T-helper 1 cell treated with Interleukin-12 subunit alpha and Interleukin-12 subunit beta and Interleukin-4 antibody, amounts not matched to agents 30 μg/mL and 1 μg/mL, for 36 hours (primary cell): Measurements from ENCODE around the gene SERPING1.

Experiments used
- H3K27ac Mint-ChIP-seq: one replicate; pipeline ENCODE4 v1.8.0; 2021; ENCODE audit warnings: mild to moderate bottlenecking, mixed read lengths
- H3K27me3 Mint-ChIP-seq: one replicate; pipeline ENCODE4 v1.8.0; 2021; ENCODE audit warnings: low read depth, mixed read lengths
- H3K36me3 Mint-ChIP-seq: one replicate; pipeline ENCODE4 v1.8.0; 2021; ENCODE audit warnings: low read depth, mixed read lengths
- H3K4me1 Mint-ChIP-seq: one replicate; pipeline ENCODE4 v1.8.0; 2021; ENCODE audit warnings: low read depth, mixed read lengths
- H3K4me3 Mint-ChIP-seq: one replicate; pipeline ENCODE4 v1.8.0; 2021; ENCODE audit warnings: mild to moderate bottlenecking, moderate library complexity, mixed read lengths
- H3K9me3 Mint-ChIP-seq: one replicate; pipeline ENCODE4 v1.8.0; 2021; ENCODE audit warnings: mixed read lengths

The SERPING1 gene

GRCh38 chr11:57638811-57639320 is 41.4 kb downstream of the SERPING1 start:
- Mint-ChIP-seq H3K27me3 (peaks cover 25% of the 10 kb centered on the region), H3K36me3 (no peaks in the 10 kb centered on the region), H3K4me3 (peak overlapping the region; percentile 96), H3K27ac (peak overlapping the region; percentile 57), H3K4me1 (peaks cover 10% of the 10 kb centered on the region), H3K9me3 (no peaks in the 10 kb centered on the region)

DNA sequence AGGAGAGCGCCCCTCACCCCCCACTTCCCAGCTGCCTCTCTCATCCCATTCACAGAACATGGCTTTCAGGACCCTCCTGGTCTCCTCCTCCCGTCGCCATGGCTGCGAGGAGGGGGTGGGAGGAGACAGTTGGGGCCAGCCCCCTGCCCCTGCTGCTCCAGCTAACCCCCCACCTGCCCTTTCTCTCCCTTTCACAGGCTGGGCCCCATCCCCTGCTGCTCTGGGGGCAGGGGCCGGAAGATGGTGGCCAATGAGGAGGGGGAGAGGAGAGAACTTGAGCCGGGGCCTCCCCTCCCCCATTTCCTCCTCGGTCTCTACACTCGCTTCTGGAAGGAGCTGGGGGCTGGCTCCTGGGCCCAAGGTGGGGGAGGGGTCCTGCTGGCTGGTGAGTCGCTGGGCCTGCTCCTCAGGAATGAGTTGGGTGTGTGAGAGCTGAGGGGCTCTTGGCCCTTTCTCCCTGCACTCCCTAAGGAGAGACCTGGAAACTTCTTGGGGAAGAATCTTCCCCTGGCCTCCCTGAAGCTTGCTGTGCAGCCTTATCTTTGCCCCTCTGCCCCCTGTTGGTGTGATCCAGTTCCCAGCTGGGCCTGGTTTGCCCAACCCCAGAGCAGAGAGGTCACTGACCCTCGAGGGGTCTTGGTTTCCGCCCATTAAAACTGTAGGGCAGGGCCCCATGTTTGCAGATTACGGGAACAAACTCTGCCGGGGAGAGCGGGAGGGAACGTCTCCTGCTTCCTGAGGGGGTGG is 42.0 kb downstream of the SERPING1 start:
- H3K36me3 Mint-ChIP-seq: no peaks in the 10 kb centered on the region
- peaks cover 10% of the 10 kb centered on the region for H3K4me1 Mint-ChIP-seq
- H3K27me3 Mint-ChIP-seq: peaks cover 19% of the 10 kb centered on the region
- H3K4me3 Mint-ChIP-seq: peak overlapping the region; percentile 96
- H3K27ac Mint-ChIP-seq: no peak overlapping the region
- no peaks in the 10 kb centered on the region for H3K9me3 Mint-ChIP-seq

DNA sequence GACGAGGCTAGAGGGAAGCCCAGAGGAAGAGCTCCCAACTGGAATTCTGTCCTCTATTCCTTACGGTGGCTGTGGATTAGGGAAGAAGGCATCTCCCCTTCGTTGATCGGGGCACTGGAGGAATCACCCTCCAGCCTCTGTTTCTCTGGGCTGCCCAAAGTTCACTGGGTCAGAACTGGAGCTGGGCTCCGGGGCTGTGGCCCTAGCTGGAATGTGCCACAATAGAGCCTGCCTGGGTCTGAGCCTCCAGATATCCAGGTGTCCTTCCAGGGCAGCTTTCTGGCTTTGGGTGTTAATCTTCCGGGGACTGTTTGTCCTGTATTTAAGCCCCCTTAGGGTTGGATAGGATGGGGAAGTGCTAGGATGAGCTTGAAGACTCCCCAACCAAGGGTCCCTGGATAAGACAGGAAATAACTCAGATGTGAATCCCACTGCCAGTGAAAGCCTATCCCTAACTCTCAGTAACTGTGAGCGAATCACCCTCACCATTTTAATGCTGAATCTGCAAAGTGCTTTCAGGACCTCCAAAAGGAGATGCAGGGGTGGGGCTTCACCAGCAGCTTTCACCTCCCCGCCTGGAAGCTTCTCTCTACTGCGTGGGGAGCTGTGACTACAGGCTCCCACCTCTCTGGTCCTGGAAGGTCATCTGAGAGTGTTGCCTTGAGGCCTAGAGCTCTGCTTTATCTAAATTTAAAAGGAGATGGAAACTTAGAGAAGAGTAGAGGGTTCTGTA is 42.7 kb downstream of the SERPING1 start:
- Mint-ChIP-seq H3K4me1 (peaks cover 13% of the 10 kb centered on the region), H3K9me3 (no peaks in the 10 kb centered on the region), H3K36me3 (no peaks in the 10 kb centered on the region), H3K27me3 (peaks cover 14% of the 10 kb centered on the region), H3K27ac (no peak overlapping the region), H3K4me3 (peak overlapping the region; percentile 96)

GRCh38 chr11:57641011-57641807 is 43.7 kb downstream of the SERPING1 start:
- H3K36me3 Mint-ChIP-seq: no peaks in the 10 kb centered on the region
- H3K4me1 Mint-ChIP-seq: peaks cover 17% of the 10 kb centered on the region
- H3K27ac Mint-ChIP-seq: no peak overlapping the region
- H3K4me3 Mint-ChIP-seq: no peak overlapping the region
- no peaks in the 10 kb centered on the region for H3K9me3 Mint-ChIP-seq
- H3K27me3 Mint-ChIP-seq: peaks cover 23% of the 10 kb centered on the region

DNA sequence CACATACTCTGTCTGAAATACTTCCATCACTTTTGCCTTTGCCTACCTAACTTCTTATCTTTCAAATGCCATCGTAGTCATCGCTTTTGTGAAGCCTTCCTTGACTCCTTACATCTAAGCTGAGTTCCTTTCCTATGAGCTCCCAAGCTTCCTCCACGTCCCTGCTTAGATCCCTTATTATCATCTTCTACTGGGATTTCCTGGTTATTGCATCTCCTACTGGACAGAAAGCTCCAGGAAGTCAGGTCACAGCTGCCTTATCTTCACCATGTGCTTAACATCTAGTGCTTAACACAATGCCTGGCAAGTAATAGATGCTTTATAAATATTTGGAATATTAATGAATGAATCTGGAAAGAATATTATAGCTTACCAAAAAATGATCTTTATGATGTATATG is 46.3 kb downstream of the SERPING1 start:
- Mint-ChIP-seq H3K9me3 (no peaks in the 10 kb centered on the region), H3K36me3 (peaks cover 5% of the 10 kb centered on the region), H3K4me3 (no peak overlapping the region), H3K27me3 (peaks cover 42% of the 10 kb centered on the region), H3K4me1 (peaks cover 30% of the 10 kb centered on the region), H3K27ac (no peak overlapping the region)

- Mint-ChIP-seq H3K36me3 (peaks cover 5% of the 10 kb centered on the region), H3K4me3 (no peak overlapping the region), H3K27me3 (peaks cover 51% of the 10 kb centered on the region), H3K27ac (no peak overlapping the region), H3K4me1 (peaks cover 37% of the 10 kb centered on the region), H3K9me3 (no peaks in the 10 kb centered on the region)
Measured at GRCh38 chr11:57644748-57645688, 47.5 kb downstream of the SERPING1 start.

DNA sequence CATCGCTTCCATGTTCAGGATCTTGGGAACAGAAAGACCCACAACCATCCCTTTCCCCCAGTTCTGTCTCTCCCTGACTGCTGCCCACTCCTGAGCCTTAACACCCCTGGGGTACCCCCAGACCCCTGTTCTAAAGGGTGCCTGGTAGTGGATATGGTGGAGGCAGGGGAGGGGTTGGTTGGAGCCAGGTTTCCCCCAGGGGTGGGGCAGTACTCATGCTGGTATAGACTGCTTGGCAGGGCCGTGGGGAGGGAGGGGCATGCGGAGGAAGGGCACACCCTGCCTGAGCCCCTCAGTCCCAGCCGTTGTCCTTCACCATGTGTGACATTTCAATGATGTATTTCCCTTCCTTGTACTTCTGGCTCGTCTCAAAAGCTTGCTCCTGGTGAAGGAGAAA is 48.2 kb downstream of the SERPING1 start:
- no peak overlapping the region for H3K4me3 Mint-ChIP-seq
- H3K9me3 Mint-ChIP-seq: no peaks in the 10 kb centered on the region
- H3K4me1 Mint-ChIP-seq: peaks cover 41% of the 10 kb centered on the region
- H3K27me3 Mint-ChIP-seq: peaks cover 51% of the 10 kb centered on the region
- H3K36me3 Mint-ChIP-seq: peaks cover 5% of the 10 kb centered on the region
- no peak overlapping the region for H3K27ac Mint-ChIP-seq

DNA sequence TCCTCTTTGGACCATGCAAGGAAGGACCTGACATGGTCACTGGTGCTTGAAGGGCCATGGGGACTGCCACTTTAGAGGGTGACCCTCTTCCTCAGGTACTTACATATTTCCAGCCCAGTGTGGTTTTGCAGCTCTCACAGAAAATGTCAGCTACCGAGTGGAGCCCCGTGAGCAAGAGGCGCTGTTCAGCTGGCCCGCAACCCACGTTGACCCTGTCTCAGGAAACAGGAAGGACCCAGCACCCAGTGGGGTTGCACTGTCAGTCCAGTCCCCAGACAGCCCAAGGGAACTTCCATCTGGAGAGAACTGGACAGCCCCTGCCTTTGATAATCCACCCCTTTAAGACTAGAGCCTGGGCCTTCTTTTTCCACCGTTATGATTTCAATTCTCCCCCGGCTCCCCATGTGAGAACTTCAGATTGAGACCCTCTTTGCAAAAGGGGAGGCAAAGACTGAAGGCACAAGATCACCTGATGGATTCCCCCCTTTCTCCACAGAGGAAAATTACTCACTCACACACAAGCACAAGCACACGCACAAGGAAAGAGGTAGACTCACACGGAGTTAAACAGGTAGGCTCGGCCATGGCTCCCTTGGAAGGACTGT is 48.8 kb downstream of the SERPING1 start:
- H3K9me3 Mint-ChIP-seq: no peaks in the 10 kb centered on the region
- no peak overlapping the region for H3K4me3 Mint-ChIP-seq
- peaks cover 5% of the 10 kb centered on the region for H3K36me3 Mint-ChIP-seq
- peaks cover 41% of the 10 kb centered on the region for H3K4me1 Mint-ChIP-seq
- peaks cover 51% of the 10 kb centered on the region for H3K27me3 Mint-ChIP-seq
- no peak overlapping the region for H3K27ac Mint-ChIP-seq

DNA sequence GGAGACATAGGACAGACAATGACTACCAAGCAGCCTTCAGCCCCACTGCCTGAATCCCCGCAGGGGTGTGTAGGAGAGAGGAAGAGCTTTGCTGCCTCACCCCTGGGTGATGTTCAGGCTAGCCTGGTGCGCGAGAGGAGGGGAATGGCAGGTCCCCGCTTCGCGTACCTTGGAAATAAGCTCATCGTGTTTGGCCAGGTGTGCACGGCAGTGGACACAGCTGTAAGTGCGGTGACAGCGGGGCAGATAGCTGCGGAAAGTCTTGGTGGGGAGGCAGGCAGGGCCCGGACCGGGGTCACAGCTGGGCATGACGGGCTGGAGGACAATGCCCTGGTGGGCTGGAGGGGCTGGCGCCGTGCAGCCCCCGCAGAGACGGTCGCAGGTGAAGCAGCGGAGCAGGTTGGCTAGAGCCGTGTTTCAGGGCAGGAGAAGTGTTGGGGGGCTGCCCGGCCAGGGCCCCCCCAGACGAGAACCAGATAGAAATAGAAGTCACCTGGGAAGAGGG is 49.4 kb downstream of the SERPING1 start:
- no peaks in the 10 kb centered on the region for H3K9me3 Mint-ChIP-seq
- peaks cover 5% of the 10 kb centered on the region for H3K36me3 Mint-ChIP-seq
- H3K27ac Mint-ChIP-seq: no peak overlapping the region
- peaks cover 51% of the 10 kb centered on the region for H3K27me3 Mint-ChIP-seq
- H3K4me1 Mint-ChIP-seq: peaks cover 41% of the 10 kb centered on the region
- no peak overlapping the region for H3K4me3 Mint-ChIP-seq

DNA sequence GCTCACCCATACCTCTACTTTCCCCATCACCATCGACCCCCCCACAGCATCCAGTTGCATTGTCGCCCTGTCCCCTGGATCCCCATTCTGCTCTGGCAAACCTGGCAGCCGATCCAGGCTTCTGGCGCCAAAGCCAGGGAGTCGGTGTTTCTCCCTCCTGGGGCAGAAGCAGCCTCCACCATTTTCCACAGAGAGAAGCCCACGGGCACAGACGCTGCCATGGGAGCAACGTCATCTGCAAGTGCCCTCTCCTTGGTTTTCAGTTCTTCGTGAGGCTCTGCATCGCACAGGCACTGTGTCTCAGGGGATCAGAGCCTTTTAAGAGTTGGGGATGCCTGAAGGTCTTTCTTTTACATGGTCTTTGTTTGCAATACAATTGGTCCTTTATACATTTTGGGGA is 49.9 kb downstream of the SERPING1 start:
- H3K27ac Mint-ChIP-seq: no peak overlapping the region
- no peaks in the 10 kb centered on the region for H3K9me3 Mint-ChIP-seq
- peaks cover 5% of the 10 kb centered on the region for H3K36me3 Mint-ChIP-seq
- H3K4me3 Mint-ChIP-seq: no peak overlapping the region
- peaks cover 41% of the 10 kb centered on the region for H3K4me1 Mint-ChIP-seq
- H3K27me3 Mint-ChIP-seq: peaks cover 51% of the 10 kb centered on the region

GRCh38 chr11:57647960-57648800 is 50.7 kb downstream of the SERPING1 start:
- Mint-ChIP-seq H3K27ac (no peak overlapping the region), H3K36me3 (peaks cover 5% of the 10 kb centered on the region), H3K4me1 (peaks cover 47% of the 10 kb centered on the region), H3K9me3 (no peaks in the 10 kb centered on the region), H3K4me3 (peak overlapping the region; percentile 88), H3K27me3 (peaks cover 51% of the 10 kb centered on the region)

DNA sequence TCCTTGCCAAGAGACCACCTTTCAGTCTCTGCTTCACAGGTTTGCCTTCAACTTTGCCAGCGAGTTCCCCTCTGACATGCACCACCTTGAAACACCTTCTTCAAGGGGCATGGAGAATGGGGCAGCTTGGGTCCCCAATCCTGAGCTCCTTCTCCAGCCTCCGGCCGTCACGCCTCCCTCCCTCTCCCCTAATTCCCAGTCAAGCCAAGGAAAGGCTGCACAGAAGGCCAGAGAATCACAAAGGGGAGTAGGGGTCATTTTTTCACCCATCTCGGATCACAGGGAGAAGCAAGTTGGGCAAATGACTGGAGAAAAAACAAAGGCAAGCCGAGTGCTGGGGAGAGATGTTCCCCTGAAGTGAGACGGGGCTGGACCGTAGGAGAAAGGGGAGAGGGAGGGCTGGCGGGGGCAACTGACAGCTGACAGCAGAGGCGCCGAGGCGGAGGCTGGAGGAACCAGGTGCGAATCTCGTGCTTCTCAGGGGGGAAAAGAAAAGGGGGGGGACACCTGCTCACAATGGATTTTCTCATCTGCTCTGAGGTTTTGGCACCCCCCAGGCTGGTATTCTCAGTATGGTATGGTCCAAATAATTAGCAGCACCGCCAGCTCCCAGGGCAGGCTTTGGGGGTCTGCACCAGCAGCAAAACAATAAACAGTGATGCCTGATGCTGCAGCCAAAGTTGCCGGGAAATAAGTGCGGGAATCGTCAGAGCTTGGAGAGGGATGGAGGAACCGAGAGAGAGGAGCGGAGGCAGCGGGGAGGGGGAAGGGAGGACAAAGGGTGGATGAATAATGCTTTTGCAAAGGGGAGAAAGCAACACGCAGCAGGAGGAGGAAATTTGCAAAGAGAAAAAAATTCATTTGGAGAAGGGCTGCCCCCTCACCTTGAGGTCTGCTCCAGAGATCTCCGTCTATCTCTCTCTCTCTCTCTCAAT is 51.6 kb downstream of the SERPING1 start:
- peaks cover 5% of the 10 kb centered on the region for H3K36me3 Mint-ChIP-seq
- peaks cover 44% of the 10 kb centered on the region for H3K27me3 Mint-ChIP-seq
- H3K9me3 Mint-ChIP-seq: no peaks in the 10 kb centered on the region
- peaks cover 48% of the 10 kb centered on the region for H3K4me1 Mint-ChIP-seq
- peak overlapping the region; percentile 79 for H3K27ac Mint-ChIP-seq
- H3K4me3 Mint-ChIP-seq: peak overlapping the region; percentile 88
